ENCODE results near the gene CLEC20A.

- TF ChIP-seq POLR2A (IDR thresholded peaks at IDR 0.05; ENCODE audit: low read length) (no peak), GATA1 (IDR thresholded peaks at IDR 0.05; ENCODE audit: low read depth, low read length) (no peak)
Measured at GRCh38 chr1:178492341-178492740, 4.4 kb downstream of the CLEC20A start.
